ENCODE measurements around the gene UBE2H. TPM values are rescaled to one million over a fixed set of nuclear protein-coding genes. Genes with fewer than 3 reads are reported as not detected.

Gene UBE2H
- total and polyA plus RNA-seq, 2 donors (not counting 1 experiment from before 2014, with no cell fraction given) = 23.3 to 54.1 TPM

DNA sequence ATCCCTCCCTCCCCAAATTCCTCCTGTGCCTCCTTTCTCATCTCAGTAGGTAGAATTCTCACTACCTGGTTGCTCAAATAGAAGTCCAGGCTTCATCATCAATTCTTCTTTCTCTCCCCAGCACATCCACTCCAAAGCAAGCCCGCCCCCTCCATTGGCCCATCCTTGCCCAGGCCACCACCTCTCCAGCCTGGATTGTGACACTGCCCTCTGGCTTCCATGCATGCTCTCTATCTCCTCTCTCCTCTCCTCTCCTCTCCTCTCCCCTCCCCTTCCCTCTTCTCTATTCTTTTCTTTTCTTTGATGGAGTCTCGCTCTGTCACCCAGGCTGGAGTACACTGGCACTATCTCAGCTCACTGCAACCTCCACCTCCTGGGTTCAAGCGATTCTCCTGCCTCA lies 144.9 kb downstream of the UBE2H start:
- CTCF ChIA-PET = no interaction called here
- Histone ChIP-seq H3K4me3 (ENCODE audit: control extremely low read depth in 1 of 5, extremely low read depth in 1 of 5, insufficient read depth in 1 of 5, low read depth in 2 of 5, low read length in 4 of 5) (no peak overlapping the region), H3K27ac (ENCODE audit: low read length in 2 of 2) (no peak overlapping the region)

DNA sequence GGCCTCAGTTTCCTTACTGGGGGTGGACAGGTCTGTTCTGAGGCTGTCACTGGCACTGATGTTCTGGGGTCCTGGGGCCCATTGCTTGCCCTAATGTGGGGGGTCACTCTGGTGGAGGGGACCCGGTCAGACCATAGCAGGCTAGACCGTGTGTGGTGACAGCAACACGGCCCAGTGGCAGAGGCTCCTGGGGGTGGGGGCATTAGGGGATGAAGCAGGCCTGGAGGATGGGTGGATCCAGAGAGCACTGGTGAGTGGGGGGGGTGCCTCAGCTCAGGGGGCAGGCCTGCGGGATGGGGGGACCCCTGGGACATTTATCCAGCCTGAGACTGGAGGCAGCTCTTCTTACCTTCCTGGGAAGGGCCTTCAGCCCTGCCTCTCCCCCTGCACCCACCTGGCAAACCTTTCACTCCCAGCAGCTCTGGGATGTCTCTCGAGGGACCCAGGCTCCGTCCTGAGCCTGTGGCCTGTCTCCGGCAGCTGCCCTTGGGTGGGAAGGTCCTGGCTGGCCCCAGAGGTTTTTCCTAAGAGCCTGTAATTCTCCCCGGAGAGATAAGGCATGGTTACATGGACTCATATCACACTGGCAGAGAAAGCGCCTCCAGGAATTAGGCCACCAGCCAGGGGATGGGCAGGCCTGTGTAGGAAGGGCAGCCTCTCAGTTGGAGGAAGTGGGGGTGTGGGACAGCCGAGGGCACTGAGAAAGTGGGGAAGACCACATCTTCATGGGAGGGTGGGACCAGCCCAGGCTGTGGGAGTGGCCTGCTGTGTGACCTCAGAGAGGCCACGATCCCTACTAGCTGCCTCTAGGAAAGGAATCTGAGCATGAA lies 147.7 kb downstream of the UBE2H start:
- H3K4me1 ChIP-seq (ENCODE audit: control insufficient read depth in 2 of 2, insufficient read depth in 2 of 2, low read length in 2 of 2) = no peaks in the 10 kb centered on the region
- H3K79me2 ChIP-seq (ENCODE audit: control insufficient read depth, insufficient read depth, low read length) = no peaks in the 10 kb centered on the region
- ATAC-seq (ENCODE audit: low read depth) (no peak), DNase-seq (no peak)
- no peaks in the 10 kb centered on the region for H4K20me1 ChIP-seq (ENCODE audit: control insufficient read depth, insufficient read depth, low read length, poor library complexity, severe bottlenecking)
- WGBS (ENCODE audit: insufficient coverage) = 63% methylated on average over 6 of the region's 11 CpGs
- H2AFZ ChIP-seq (ENCODE audit: insufficient read depth, low read depth, low read length, poor library complexity, severe bottlenecking) = no peak overlapping the region
- no peak overlapping the region for H3K9ac ChIP-seq (ENCODE audit: low read length)
- no peaks in the 10 kb centered on the region for H3K36me3 ChIP-seq (replicated peaks in 1 of 2; ENCODE audit: control extremely low read depth in 1 of 2, control insufficient read depth in 1 of 2, extremely low read depth in 1 of 2, insufficient read depth in 2 of 2, low read length in 1 of 2)
- TF ChIP-seq EZH2 (IDR thresholded peaks at IDR 0.05; ENCODE audit: borderline replicate concordance, insufficient read depth, low read depth, low read length, poor library complexity, severe bottlenecking) = no peak
- TF ChIP-seq, protein P1, sequence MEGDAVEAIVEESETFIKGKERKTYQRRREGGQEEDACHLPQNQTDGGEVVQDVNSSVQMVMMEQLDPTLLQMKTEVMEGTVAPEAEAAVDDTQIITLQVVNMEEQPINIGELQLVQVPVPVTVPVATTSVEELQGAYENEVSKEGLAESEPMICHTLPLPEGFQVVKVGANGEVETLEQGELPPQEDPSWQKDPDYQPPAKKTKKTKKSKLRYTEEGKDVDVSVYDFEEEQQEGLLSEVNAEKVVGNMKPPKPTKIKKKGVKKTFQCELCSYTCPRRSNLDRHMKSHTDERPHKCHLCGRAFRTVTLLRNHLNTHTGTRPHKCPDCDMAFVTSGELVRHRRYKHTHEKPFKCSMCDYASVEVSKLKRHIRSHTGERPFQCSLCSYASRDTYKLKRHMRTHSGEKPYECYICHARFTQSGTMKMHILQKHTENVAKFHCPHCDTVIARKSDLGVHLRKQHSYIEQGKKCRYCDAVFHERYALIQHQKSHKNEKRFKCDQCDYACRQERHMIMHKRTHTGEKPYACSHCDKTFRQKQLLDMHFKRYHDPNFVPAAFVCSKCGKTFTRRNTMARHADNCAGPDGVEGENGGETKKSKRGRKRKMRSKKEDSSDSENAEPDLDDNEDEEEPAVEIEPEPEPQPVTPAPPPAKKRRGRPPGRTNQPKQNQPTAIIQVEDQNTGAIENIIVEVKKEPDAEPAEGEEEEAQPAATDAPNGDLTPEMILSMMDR (IDR thresholded peaks at IDR 0.05) = no peak
- H3K27ac ChIP-seq (ENCODE audit: low read length in 2 of 2) = no peak overlapping the region
- Mint-ChIP-seq H3K27ac (no peak overlapping the region), H3K27me3 (peaks cover 13% of the 10 kb centered on the region), H3K4me3 (no peak overlapping the region), H3K9me3 (ENCODE audit: insufficient read depth) (no peaks in the 10 kb centered on the region), H3K4me1 (no peaks in the 10 kb centered on the region)
- ChIA-PET POLR2A (no interaction called here), CTCF (no interaction called here)
- no peaks in the 10 kb centered on the region for H3K27me3 ChIP-seq (replicated peaks in 1 of 4; ENCODE audit: control extremely low read depth in 1 of 4, control insufficient read depth in 3 of 4, insufficient read depth in 4 of 4, low read length in 3 of 4)
- H3K4me2 ChIP-seq (replicated peaks; ENCODE audit: low read depth, low read length, poor library complexity, severe bottlenecking) = no peak overlapping the region
- intact Hi-C loops (cut with micrococcal nuclease) = no loop called here
- no peak overlapping the region for H3K4me3 ChIP-seq (ENCODE audit: control extremely low read depth in 1 of 5, extremely low read depth in 1 of 5, insufficient read depth in 1 of 5, low read depth in 2 of 5, low read length in 4 of 5)
- no peaks in the 10 kb centered on the region for H3K9me3 ChIP-seq (ENCODE audit: control extremely low read depth in 1 of 3, control insufficient read depth in 2 of 3, insufficient read depth in 1 of 3, low read length in 2 of 3)

More for the DNA sequence above, 144.9 kb downstream of the UBE2H start:
- Histone ChIP-seq H4K20me1 (ENCODE audit: control insufficient read depth, insufficient read depth, low read length, poor library complexity, severe bottlenecking) (no peaks in the 10 kb centered on the region), H3K9me3 (ENCODE audit: control extremely low read depth in 1 of 3, control insufficient read depth in 2 of 3, insufficient read depth in 1 of 3, low read length in 2 of 3) (no peaks in the 10 kb centered on the region), H2AFZ (ENCODE audit: insufficient read depth, low read depth, low read length, poor library complexity, severe bottlenecking) (no peak overlapping the region), H3K27me3 (replicated peaks in 1 of 4; ENCODE audit: control extremely low read depth in 1 of 4, control insufficient read depth in 3 of 4, insufficient read depth in 4 of 4, low read length in 3 of 4) (no peaks in the 10 kb centered on the region), H3K4me1 (ENCODE audit: control insufficient read depth in 2 of 2, insufficient read depth in 2 of 2, low read length in 2 of 2) (no peaks in the 10 kb centered on the region), H3K9ac (ENCODE audit: low read length) (no peak overlapping the region), H3K79me2 (ENCODE audit: control insufficient read depth, insufficient read depth, low read length) (no peaks in the 10 kb centered on the region), H3K36me3 (replicated peaks in 1 of 2; ENCODE audit: control extremely low read depth in 1 of 2, control insufficient read depth in 1 of 2, extremely low read depth in 1 of 2, insufficient read depth in 2 of 2, low read length in 1 of 2) (no peaks in the 10 kb centered on the region), H3K4me2 (replicated peaks; ENCODE audit: low read depth, low read length, poor library complexity, severe bottlenecking) (no peak overlapping the region)
- ATAC-seq (ENCODE audit: low read depth) = no peak
- no peak for TF ChIP-seq EZH2 (IDR thresholded peaks at IDR 0.05; ENCODE audit: borderline replicate concordance, insufficient read depth, low read depth, low read length, poor library complexity, severe bottlenecking)
- TF ChIP-seq, protein P1 (IDR thresholded peaks at IDR 0.05) = no peak
- Mint-ChIP-seq H3K27me3 (peaks cover 4% of the 10 kb centered on the region), H3K4me1 (no peaks in the 10 kb centered on the region), H3K9me3 (ENCODE audit: insufficient read depth) (no peaks in the 10 kb centered on the region), H3K27ac (no peak overlapping the region), H3K4me3 (no peak overlapping the region)
- no peak for DNase-seq
- WGBS (ENCODE audit: insufficient coverage) = 100% methylated on average over 1 of the region's 3 CpGs
- intact Hi-C loops (cut with micrococcal nuclease) = no loop called here
- POLR2A ChIA-PET = no interaction called here
